CD4-positive, alpha-beta T cell (primary cell): ENCODE data around the gene ESYT2. TPM values are rescaled to one million over a fixed set of nuclear protein-coding genes. Genes with fewer than 3 reads are reported as not detected.

Experiments used
- ATAC-seq: fragments of 200-7000 bp; cut with Tn5 transposase; one replicate; pipeline ENCODE4 v1.10.0; 2022; ENCODE audit warnings: mild to moderate bottlenecking; ENCODE audit not compliant: poor library complexity
- CTCF ChIA-PET: fragments of 350-600 bp; sonication (Branson Sonifier 250); formaldehyde crosslinking; loops from one replicate; lab custom pipeline; 2021; ENCODE audit warnings: antibody characterized with exemption, inconsistent platforms; lab: Charles Lee
- POLR2A ChIA-PET: fragments of 350-600 bp; sonication (Branson Sonifier 250); formaldehyde crosslinking; loops from one replicate; lab custom pipeline; 2021; ENCODE audit warnings: antibody characterized with exemption, inconsistent platforms; lab: Charles Lee
- DNase-seq, 14 experiments: peaks; one replicate each; pipeline ENCODE4 v3.0.0-alpha.2; 2013 to 2020; ENCODE audit warnings: mixed read lengths in 2 of 14
- H3K27ac ChIP-seq, 2 donors: one replicate each; pipeline versions ENCODE4 v1.5.1 to v1.7.0; 2013; ENCODE audit warnings: low read length in 2 of 2, low read depth in 1 of 2, mild to moderate bottlenecking in 1 of 2
- H3K27me3 ChIP-seq, 2 experiments: 1 replicate in 1 of 2; 2 replicates in 1 of 2; pipeline versions ENCODE4 v1.6.1 to v1.7.0; 2013; ENCODE audit warnings: low read length in 2 of 2, control low read depth in 1 of 2, mild to moderate bottlenecking in 1 of 2, moderate library complexity in 1 of 2; ENCODE audit not compliant: insufficient read depth in 2 of 2, control insufficient read depth in 1 of 2
- H3K36me3 ChIP-seq: one replicate; pipeline ENCODE4 v1.6.1; 2013; ENCODE audit warnings: low read length, control low read depth; ENCODE audit not compliant: insufficient read depth
- H3K4me1 ChIP-seq: one replicate; pipeline ENCODE4 v1.6.1; 2013; ENCODE audit warnings: low read length, control low read depth; ENCODE audit not compliant: insufficient read depth
- H3K4me3 ChIP-seq: one replicate; pipeline ENCODE4 v1.5.1; 2013; ENCODE audit warnings: mild to moderate bottlenecking, low read length, moderate library complexity
- H3K9me3 ChIP-seq, 2 experiments: 1 replicate in 1 of 2; 2 replicates in 1 of 2; pipeline versions ENCODE4 v1.6.1 to v1.7.0; 2013; ENCODE audit warnings: low read length in 2 of 2, mild to moderate bottlenecking in 2 of 2, control low read depth in 1 of 2, moderate library complexity in 1 of 2; ENCODE audit not compliant: control insufficient read depth in 1 of 2, insufficient read depth in 1 of 2
- H3K27ac Mint-ChIP-seq: one replicate; pipeline ENCODE4 v1.8.0; 2020; ENCODE audit warnings: mixed read lengths
- H3K27me3 Mint-ChIP-seq: one replicate; pipeline ENCODE4 v1.8.0; 2021; ENCODE audit warnings: mixed read lengths
- H3K36me3 Mint-ChIP-seq: one replicate; pipeline ENCODE4 v1.8.0; 2021; ENCODE audit warnings: low read depth, mixed read lengths
- H3K4me1 Mint-ChIP-seq: one replicate; pipeline ENCODE4 v1.8.0; 2021; ENCODE audit warnings: low read depth, mixed read lengths
- H3K4me3 Mint-ChIP-seq: one replicate; pipeline ENCODE4 v1.8.0; 2020; ENCODE audit warnings: mild to moderate bottlenecking, mixed read lengths
- H3K9me3 Mint-ChIP-seq: one replicate; pipeline ENCODE4 v1.8.0; 2020; ENCODE audit warnings: mixed read lengths
- CTCF ChIP-seq: fragments of 200-600 bp; IDR thresholded peaks from one replicate; pipeline ENCODE4 v1.8.0; 2022; ENCODE audit warnings: antibody characterized with exemption, mild to moderate bottlenecking
- intact Hi-C, 2 experiments: fragments of 100-400 bp; cut with DNase I in 1 of 2; cut with micrococcal nuclease in 1 of 2; formaldehyde crosslinking; loops; one replicate each; pipeline versions ENCODE4 v1.15.1 to v1.9.0; 2023 to 2025; cut with DNase I, micrococcal nuclease
- total RNA-seq, 174 experiments: library from RNA in 2 of 174; stranded (reverse) in 2 of 174; gene quantifications; one replicate each; pipeline ENCODE4 v1.2.3 and lab custom pipeline; 2021 to 2026

The ESYT2 gene
- total RNA-seq, 2 experiments from 2014 or later = 106 to 112 TPM

GRCh38 chr7:158795272-158795671 is 34.0 kb downstream of the ESYT2 start:
- Histone ChIP-seq H3K27ac (no peak overlapping the region), H3K27me3 (no peaks in the 10 kb centered on the region), H3K36me3 (peaks cover 72% of the 10 kb centered on the region), H3K4me3 (no peak overlapping the region), H3K9me3 (no peaks in the 10 kb centered on the region), H3K4me1 (peaks cover 13% of the 10 kb centered on the region)
- intact Hi-C loops = no loop called here
- POLR2A ChIA-PET = interaction anchor here (0.6 to 2.3 kb wide), 3 partner anchors 17 to 29 kb away, joined by 3 to 8 read pairs (median 3); no protein-coding TSS in a partner anchor
- H3K27ac Mint-ChIP-seq = no peak overlapping the region
- peaks cover 93% of the 10 kb centered on the region for H3K36me3 Mint-ChIP-seq
- no peaks in the 10 kb centered on the region for H3K27me3 Mint-ChIP-seq
- peaks cover 21% of the 10 kb centered on the region for H3K4me1 Mint-ChIP-seq
- no peak overlapping the region for H3K4me3 Mint-ChIP-seq
- ATAC-seq (no peak), DNase-seq (no peak)
- TF ChIP-seq CTCF = no peak
- H3K9me3 Mint-ChIP-seq = no peaks in the 10 kb centered on the region
- CTCF ChIA-PET = interaction anchor here (0.8 to 1.0 kb wide), 2 partner anchors 8 to 16 kb away, joined by 3 to 4 read pairs; no protein-coding TSS in a partner anchor

GRCh38 chr7:158791107-158791506 is 38.2 kb downstream of the ESYT2 start:
- ChIA-PET CTCF (no interaction called here), POLR2A (no interaction called here)
- intact Hi-C loops = loop anchor here in 1 of 2 experiments (5.0 kb wide), 1 partner anchor 36 kb away; the partner anchor contains the start of gene ESYT2
- no peaks in the 10 kb centered on the region for H3K9me3 Mint-ChIP-seq
- Histone ChIP-seq H3K4me1 (no peaks in the 10 kb centered on the region), H3K27me3 (no peaks in the 10 kb centered on the region), H3K36me3 (peaks cover 86% of the 10 kb centered on the region), H3K27ac (no peak overlapping the region), H3K9me3 (no peaks in the 10 kb centered on the region), H3K4me3 (no peak overlapping the region)
- peaks cover 99% of the 10 kb centered on the region for H3K36me3 Mint-ChIP-seq
- DNase-seq (no peak), ATAC-seq (no peak)
- peaks cover 11% of the 10 kb centered on the region for H3K4me1 Mint-ChIP-seq
- no peak for TF ChIP-seq CTCF
- H3K4me3 Mint-ChIP-seq = no peak overlapping the region
- H3K27me3 Mint-ChIP-seq = no peaks in the 10 kb centered on the region
- peak overlapping the region; percentile 41 for H3K27ac Mint-ChIP-seq

GRCh38 chr7:158789842-158790241 is 39.5 kb downstream of the ESYT2 start:
- H3K9me3 ChIP-seq = no peaks in the 10 kb centered on the region
- no peaks in the 10 kb centered on the region for H3K27me3 ChIP-seq
- ChIA-PET CTCF (no interaction called here), POLR2A (interaction anchor here (0.7 to 1.1 kb wide), 2 partner anchors 10 to 27 kb away, joined by 3 to 4 read pairs; no protein-coding TSS in a partner anchor)
- Mint-ChIP-seq H3K36me3 (peaks cover 94% of the 10 kb centered on the region), H3K27me3 (no peaks in the 10 kb centered on the region), H3K27ac (peak overlapping the region; percentile 44), H3K4me1 (peaks cover 11% of the 10 kb centered on the region), H3K9me3 (no peaks in the 10 kb centered on the region), H3K4me3 (no peak overlapping the region)
- ATAC-seq (no peak), DNase-seq (no peak)
- intact Hi-C loops = loop anchor here in 1 of 2 experiments (5.0 kb wide), 1 partner anchor 37 kb away; the partner anchor contains the start of gene ESYT2
- H3K36me3 ChIP-seq = peaks cover 81% of the 10 kb centered on the region
- no peaks in the 10 kb centered on the region for H3K4me1 ChIP-seq
- H3K4me3 ChIP-seq = no peak overlapping the region
- no peak overlapping the region for H3K27ac ChIP-seq
- no peak for TF ChIP-seq CTCF
